ENCODE measurements around the gene RLBP1.

RLBP1 gene

DNA sequence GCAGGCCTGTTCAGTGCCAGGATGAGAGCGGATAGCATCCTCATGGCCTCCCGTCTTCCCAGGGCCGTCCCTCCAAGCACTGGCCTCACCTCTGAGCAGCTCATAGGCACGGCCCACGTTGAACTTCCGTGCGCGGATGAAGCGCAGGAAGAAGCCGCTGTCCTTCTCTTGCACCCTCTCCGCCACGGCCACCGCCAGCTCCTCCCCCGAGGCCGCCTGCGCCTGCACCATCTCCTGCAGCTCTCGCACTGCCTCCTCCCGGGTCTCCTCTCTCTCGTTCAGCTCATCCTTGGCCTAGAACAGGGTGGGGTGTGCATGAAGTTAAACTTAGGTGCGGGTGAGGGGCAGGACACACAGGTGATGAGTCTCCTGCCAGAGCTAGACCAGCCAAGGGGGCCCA is 4.3 kb downstream of the RLBP1 start:
- TF ChIP-seq, protein P1, sequence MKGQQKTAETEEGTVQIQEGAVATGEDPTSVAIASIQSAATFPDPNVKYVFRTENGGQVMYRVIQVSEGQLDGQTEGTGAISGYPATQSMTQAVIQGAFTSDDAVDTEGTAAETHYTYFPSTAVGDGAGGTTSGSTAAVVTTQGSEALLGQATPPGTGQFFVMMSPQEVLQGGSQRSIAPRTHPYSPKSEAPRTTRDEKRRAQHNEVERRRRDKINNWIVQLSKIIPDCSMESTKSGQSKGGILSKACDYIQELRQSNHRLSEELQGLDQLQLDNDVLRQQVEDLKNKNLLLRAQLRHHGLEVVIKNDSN (IDR thresholded peaks at IDR 0.05): no peak
- TF ChIP-seq YY1 (IDR thresholded peaks at IDR 0.05; ENCODE audit: low read depth): no peak
- no peak for TF ChIP-seq CEBPB (IDR thresholded peaks at IDR 0.05)
- no peak for TF ChIP-seq EGR1 (IDR thresholded peaks at IDR 0.05)
- TF ChIP-seq, protein P2, sequence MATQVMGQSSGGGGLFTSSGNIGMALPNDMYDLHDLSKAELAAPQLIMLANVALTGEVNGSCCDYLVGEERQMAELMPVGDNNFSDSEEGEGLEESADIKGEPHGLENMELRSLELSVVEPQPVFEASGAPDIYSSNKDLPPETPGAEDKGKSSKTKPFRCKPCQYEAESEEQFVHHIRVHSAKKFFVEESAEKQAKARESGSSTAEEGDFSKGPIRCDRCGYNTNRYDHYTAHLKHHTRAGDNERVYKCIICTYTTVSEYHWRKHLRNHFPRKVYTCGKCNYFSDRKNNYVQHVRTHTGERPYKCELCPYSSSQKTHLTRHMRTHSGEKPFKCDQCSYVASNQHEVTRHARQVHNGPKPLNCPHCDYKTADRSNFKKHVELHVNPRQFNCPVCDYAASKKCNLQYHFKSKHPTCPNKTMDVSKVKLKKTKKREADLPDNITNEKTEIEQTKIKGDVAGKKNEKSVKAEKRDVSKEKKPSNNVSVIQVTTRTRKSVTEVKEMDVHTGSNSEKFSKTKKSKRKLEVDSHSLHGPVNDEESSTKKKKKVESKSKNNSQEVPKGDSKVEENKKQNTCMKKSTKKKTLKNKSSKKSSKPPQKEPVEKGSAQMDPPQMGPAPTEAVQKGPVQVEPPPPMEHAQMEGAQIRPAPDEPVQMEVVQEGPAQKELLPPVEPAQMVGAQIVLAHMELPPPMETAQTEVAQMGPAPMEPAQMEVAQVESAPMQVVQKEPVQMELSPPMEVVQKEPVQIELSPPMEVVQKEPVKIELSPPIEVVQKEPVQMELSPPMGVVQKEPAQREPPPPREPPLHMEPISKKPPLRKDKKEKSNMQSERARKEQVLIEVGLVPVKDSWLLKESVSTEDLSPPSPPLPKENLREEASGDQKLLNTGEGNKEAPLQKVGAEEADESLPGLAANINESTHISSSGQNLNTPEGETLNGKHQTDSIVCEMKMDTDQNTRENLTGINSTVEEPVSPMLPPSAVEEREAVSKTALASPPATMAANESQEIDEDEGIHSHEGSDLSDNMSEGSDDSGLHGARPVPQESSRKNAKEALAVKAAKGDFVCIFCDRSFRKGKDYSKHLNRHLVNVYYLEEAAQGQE (IDR thresholded peaks at IDR 0.05; ENCODE audit: low read depth): no peak
- no peak for TF ChIP-seq RAD21 (IDR thresholded peaks at IDR 0.05; ENCODE audit: low read depth)
- TF ChIP-seq EP300 (IDR thresholded peaks at IDR 0.05; ENCODE audit: borderline replicate concordance): no peak
- TF ChIP-seq CREB1 (IDR thresholded peaks at IDR 0.05; ENCODE audit: low read depth): no peak
- TF ChIP-seq FOXM1 (IDR thresholded peaks at IDR 0.05; ENCODE audit: borderline replicate concordance, low read depth): no peak
- no peak for TF ChIP-seq ZBTB7A (IDR thresholded peaks at IDR 0.05; ENCODE audit: low read depth)
- TF ChIP-seq TCF12 (IDR thresholded peaks at IDR 0.05; ENCODE audit: low read depth): no peak
- TF ChIP-seq, protein P3, sequence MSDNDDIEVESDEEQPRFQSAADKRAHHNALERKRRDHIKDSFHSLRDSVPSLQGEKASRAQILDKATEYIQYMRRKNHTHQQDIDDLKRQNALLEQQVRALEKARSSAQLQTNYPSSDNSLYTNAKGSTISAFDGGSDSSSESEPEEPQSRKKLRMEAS (IDR thresholded peaks at IDR 0.05): no peak
- TF ChIP-seq NFIC (IDR thresholded peaks at IDR 0.05): no peak
- TF ChIP-seq TEAD4 (IDR thresholded peaks at IDR 0.05): no peak
- TF ChIP-seq TAF1 (IDR thresholded peaks at IDR 0.05; ENCODE audit: low read depth): no peak

DNA sequence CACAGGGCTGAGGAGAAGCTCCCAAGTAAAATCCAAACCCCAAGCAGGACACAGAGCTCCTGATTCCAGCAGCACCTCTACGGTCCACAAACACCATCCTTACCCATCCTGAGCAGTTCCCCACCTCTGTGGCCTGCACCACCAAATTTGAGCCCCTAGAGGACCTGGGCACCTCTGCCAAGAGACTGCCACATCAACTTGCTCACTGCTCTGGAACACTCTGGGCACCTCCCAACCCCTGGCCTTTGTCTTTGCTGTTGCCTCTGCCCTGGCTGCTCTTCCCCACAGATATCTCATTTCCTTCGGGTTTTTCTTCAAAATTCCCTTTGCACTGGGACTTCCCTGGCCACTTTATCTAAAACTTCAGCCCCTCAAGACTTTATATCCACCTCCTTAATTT is 5.8 kb downstream of the RLBP1 start:
- TF ChIP-seq CEBPB (IDR thresholded peaks at IDR 0.05) (no peak), CREB1 (IDR thresholded peaks at IDR 0.05; ENCODE audit: low read depth) (no peak), FOXM1 (IDR thresholded peaks at IDR 0.05; ENCODE audit: borderline replicate concordance, low read depth) (no peak), EGR1 (IDR thresholded peaks at IDR 0.05) (no peak), RAD21 (IDR thresholded peaks at IDR 0.05; ENCODE audit: low read depth) (no peak), TEAD4 (IDR thresholded peaks at IDR 0.05) (no peak), EP300 (IDR thresholded peaks at IDR 0.05; ENCODE audit: borderline replicate concordance) (no peak), YY1 (IDR thresholded peaks at IDR 0.05; ENCODE audit: low read depth) (no peak), TCF12 (IDR thresholded peaks at IDR 0.05; ENCODE audit: low read depth) (no peak), ZBTB7A (IDR thresholded peaks at IDR 0.05; ENCODE audit: low read depth) (no peak)
- TF ChIP-seq, protein P2 (IDR thresholded peaks at IDR 0.05; ENCODE audit: low read depth): no peak
- TF ChIP-seq, protein P1 (IDR thresholded peaks at IDR 0.05): no peak
- TF ChIP-seq, protein P3 (IDR thresholded peaks at IDR 0.05): no peak

DNA sequence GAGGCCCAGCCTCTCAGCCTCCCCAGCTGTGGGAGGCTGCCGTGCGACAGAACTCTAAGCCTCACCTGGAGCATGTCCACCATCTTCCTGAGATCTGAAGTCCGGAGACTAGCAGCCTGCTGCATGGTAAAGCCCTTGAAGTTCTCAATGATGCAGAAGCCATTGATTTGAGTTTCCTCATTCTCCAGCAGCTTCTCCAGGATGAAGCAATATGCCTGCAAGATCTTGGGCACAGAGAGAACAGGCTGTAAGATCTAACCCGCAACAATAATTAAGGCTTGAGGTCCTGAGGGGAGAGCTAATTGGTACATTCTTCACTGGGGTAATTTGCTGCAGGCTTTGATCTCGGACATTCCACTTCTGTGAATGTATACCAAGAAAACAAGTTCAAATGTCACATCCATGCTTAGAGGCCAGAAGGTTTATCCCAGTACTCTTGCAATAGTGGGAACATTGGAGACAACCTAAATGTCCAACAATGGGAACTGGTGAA is 9.7 kb downstream of the RLBP1 start:
- TF ChIP-seq TAF1 (IDR thresholded peaks at IDR 0.05; ENCODE audit: low read depth) (no peak), EP300 (IDR thresholded peaks at IDR 0.05; ENCODE audit: borderline replicate concordance) (no peak), TCF12 (IDR thresholded peaks at IDR 0.05; ENCODE audit: low read depth) (no peak), CREB1 (IDR thresholded peaks at IDR 0.05; ENCODE audit: low read depth) (no peak), EGR1 (IDR thresholded peaks at IDR 0.05) (no peak), TEAD4 (IDR thresholded peaks at IDR 0.05) (no peak), FOXM1 (IDR thresholded peaks at IDR 0.05; ENCODE audit: borderline replicate concordance, low read depth) (no peak), CEBPB (IDR thresholded peaks at IDR 0.05) (no peak), ZBTB7A (IDR thresholded peaks at IDR 0.05; ENCODE audit: low read depth) (no peak), YY1 (IDR thresholded peaks at IDR 0.05; ENCODE audit: low read depth) (no peak), RAD21 (IDR thresholded peaks at IDR 0.05; ENCODE audit: low read depth) (no peak), NFIC (IDR thresholded peaks at IDR 0.05) (no peak)
- TF ChIP-seq, protein P1 (IDR thresholded peaks at IDR 0.05): no peak
- TF ChIP-seq, protein P2 (IDR thresholded peaks at IDR 0.05; ENCODE audit: low read depth): no peak
- TF ChIP-seq, protein P3 (IDR thresholded peaks at IDR 0.05): no peak

Measured in Ishikawa (cell line).